Lung (tissue), 12 donors: ENCODE measurements around the gene XYLT1. TPM values are rescaled to one million over a fixed set of nuclear protein-coding genes. Genes with fewer than 3 reads are reported as not detected.

ENCODE experiments used
- ATAC-seq: fragments of 200-7000 bp; cut with Tn5 transposase; one replicate; pipeline ENCODE4 v1.9.1; 2020; ENCODE audit warnings: moderate number of reproducible peaks; ENCODE audit not compliant: insufficient read depth, low FRiP score
- DNase-seq, 3 donors: peaks; one replicate each; pipeline ENCODE4 v3.0.0-alpha.2; 2013 to 2017
- H3K27ac ChIP-seq, 2 donors: one replicate each; pipeline ENCODE4 v1.5.1; 2013; ENCODE audit warnings: mild to moderate bottlenecking in 2 of 2, moderate library complexity in 2 of 2, control low read depth in 1 of 2, inconsistent platforms in 1 of 2, low read depth in 1 of 2, low read length in 1 of 2
- H3K27me3 ChIP-seq, 3 donors: one replicate each; pipeline ENCODE4 v1.5.1; 2013; ENCODE audit warnings: low read length in 2 of 3; ENCODE audit not compliant: control insufficient read depth in 3 of 3, insufficient read depth in 3 of 3
- H3K36me3 ChIP-seq, 4 donors: one replicate each; pipeline ENCODE4 v1.5.1; 2013; ENCODE audit warnings: low read length in 4 of 4, mild to moderate bottlenecking in 1 of 4, moderate library complexity in 1 of 4; ENCODE audit not compliant: control insufficient read depth in 4 of 4, insufficient read depth in 4 of 4
- H3K4me1 ChIP-seq, 5 donors: one replicate each; pipeline ENCODE4 v1.5.1; 2013; ENCODE audit warnings: low read length in 5 of 5, mild to moderate bottlenecking in 2 of 5, moderate library complexity in 1 of 5; ENCODE audit not compliant: control insufficient read depth in 5 of 5, insufficient read depth in 5 of 5
- H3K4me3 ChIP-seq: one replicate; pipeline ENCODE4 v1.5.1; 2013; ENCODE audit warnings: mild to moderate bottlenecking, control low read depth, moderate library complexity
- H3K9ac ChIP-seq, 2 donors: one replicate each; pipeline ENCODE4 v1.5.1; 2013; ENCODE audit warnings: low read length in 2 of 2, control low read depth in 1 of 2; ENCODE audit not compliant: insufficient read depth in 1 of 2
- H3K9me3 ChIP-seq, 4 donors: one replicate each; pipeline ENCODE4 v1.5.1; 2013; ENCODE audit warnings: low read length in 3 of 4, mild to moderate bottlenecking in 1 of 4, moderate library complexity in 1 of 4; ENCODE audit not compliant: control insufficient read depth in 4 of 4, insufficient read depth in 3 of 4
- WGBS, 2 donors: extraction: QIAGEN DNeasy Blood & Tissue Kit; methylation state at CpG; one replicate each; pipeline ENCODE4 v1.1.7; 2013; 5-methylcytosine and 5-hydroxymethylcytosine counted together
- polyA plus RNA-seq, 2 donors: library from polyadenylated mRNA; stranded (reverse); fragments of 200-250 nt; gene quantifications; one replicate each; pipeline ENCODE4 v1.2.1, GENCODE V29; 2013
- total RNA-seq, 2 donors: library from RNA; depleted of rRNA in 1 of 2; stranded (reverse); fragments of >200 nt in 1 of 2; gene quantifications; one replicate each; pipeline ENCODE4 v1.2.1, GENCODE V29; 2014 to 2021
- TF ChIP-seq, protein P1 (sequence below): IDR thresholded peaks from 2 replicates; pipeline ENCODE4 v1.5.1; 2012; ENCODE audit warnings: mild to moderate bottlenecking; ENCODE audit errors: control extremely low read depth, extremely low read depth
- donor health status: control.
- donor health status: control.
- donor health status: Bipolar disorder and iron deficiency.
- donor health status: healthy.
- donor health status: DM: yes; HTN: yes; CAD: no.

The XYLT1 gene
- total and polyA plus RNA-seq, 4 donors = 1.4 to 11.5 (median 6.9) TPM

DNA sequence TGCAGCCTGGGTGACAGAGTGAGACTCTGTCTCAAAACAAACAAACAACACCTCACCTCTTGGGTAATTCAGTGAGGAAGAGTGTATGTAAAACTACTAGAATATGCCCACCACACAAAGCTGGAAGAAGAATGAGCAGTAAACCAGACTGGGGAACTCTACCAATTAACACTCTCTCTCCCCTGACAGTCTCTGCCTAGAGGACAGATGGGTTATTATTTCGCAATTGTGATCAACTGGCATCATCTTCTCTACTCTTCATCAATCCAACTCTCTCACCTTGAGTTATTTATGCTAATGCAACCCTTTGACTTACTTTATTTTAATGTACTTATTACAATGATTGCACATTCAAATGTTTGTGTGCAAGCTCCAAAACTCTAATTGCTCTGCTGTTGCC lies 205.6 kb downstream of the XYLT1 start:
- Histone ChIP-seq H3K9me3 (no peaks in the 10 kb centered on the region), H3K4me1 (peaks cover 0 to under 1% (median 0%) of the 10 kb centered on the region in 5 donors), H3K27ac (no peak overlapping the region), H3K27me3 (no peaks in the 10 kb centered on the region), H3K9ac (no peak overlapping the region), H3K4me3 (no peak overlapping the region), H3K36me3 (no peaks in the 10 kb centered on the region)
- WGBS, 2 donors = 92 to 96% methylated on average over 1 of the region's 1 CpG
- DNase-seq (no peak), ATAC-seq (no peak)
- TF ChIP-seq, protein P1, sequence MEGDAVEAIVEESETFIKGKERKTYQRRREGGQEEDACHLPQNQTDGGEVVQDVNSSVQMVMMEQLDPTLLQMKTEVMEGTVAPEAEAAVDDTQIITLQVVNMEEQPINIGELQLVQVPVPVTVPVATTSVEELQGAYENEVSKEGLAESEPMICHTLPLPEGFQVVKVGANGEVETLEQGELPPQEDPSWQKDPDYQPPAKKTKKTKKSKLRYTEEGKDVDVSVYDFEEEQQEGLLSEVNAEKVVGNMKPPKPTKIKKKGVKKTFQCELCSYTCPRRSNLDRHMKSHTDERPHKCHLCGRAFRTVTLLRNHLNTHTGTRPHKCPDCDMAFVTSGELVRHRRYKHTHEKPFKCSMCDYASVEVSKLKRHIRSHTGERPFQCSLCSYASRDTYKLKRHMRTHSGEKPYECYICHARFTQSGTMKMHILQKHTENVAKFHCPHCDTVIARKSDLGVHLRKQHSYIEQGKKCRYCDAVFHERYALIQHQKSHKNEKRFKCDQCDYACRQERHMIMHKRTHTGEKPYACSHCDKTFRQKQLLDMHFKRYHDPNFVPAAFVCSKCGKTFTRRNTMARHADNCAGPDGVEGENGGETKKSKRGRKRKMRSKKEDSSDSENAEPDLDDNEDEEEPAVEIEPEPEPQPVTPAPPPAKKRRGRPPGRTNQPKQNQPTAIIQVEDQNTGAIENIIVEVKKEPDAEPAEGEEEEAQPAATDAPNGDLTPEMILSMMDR = no peak

DNA sequence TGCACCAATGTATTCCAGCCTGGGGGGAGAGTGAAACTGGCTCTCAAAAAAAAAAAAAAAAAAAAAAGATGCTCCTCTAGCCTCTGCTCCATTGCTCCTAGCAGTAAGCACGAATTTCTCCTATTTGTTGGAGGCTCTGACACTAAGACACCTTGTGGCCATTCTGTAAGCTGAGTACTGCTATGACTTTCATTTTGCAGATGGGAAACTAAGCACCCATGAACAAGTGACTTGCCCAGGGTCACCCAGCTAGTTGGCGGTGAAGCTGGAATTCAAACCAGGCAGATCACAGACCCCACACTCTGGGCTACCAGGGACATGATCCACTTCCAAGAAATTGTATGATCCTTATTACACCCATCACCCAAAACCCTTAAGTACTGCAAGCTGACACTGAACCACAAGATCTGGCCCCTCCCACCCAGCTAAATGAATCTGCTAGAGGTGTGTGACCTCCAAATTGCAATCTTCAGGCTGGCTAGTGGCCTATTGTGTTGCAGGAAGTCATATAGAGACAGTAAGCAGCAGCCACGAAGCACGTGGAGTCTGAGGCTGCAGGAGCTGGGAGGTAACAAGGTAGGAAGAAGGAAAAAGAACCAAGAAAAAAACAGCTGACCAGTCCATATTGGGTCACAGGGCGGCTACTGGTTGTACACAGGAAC lies 209.4 kb downstream of the XYLT1 start:
- TF ChIP-seq, protein P1 = no peak
- Histone ChIP-seq H3K4me1 (peaks cover 0 to 2% (median 0%) of the 10 kb centered on the region in 5 donors), H3K9me3 (peaks cover 0 to 1% (median 0%) of the 10 kb centered on the region in 4 donors), H3K9ac (no peak overlapping the region), H3K27ac (no peak overlapping the region), H3K36me3 (no peaks in the 10 kb centered on the region), H3K27me3 (no peaks in the 10 kb centered on the region), H3K4me3 (no peak overlapping the region)
- ATAC-seq (no peak), DNase-seq (no peak)
- 70 to 76% methylated on average over 5 of the region's 5 CpGs for WGBS, 2 donors

DNA sequence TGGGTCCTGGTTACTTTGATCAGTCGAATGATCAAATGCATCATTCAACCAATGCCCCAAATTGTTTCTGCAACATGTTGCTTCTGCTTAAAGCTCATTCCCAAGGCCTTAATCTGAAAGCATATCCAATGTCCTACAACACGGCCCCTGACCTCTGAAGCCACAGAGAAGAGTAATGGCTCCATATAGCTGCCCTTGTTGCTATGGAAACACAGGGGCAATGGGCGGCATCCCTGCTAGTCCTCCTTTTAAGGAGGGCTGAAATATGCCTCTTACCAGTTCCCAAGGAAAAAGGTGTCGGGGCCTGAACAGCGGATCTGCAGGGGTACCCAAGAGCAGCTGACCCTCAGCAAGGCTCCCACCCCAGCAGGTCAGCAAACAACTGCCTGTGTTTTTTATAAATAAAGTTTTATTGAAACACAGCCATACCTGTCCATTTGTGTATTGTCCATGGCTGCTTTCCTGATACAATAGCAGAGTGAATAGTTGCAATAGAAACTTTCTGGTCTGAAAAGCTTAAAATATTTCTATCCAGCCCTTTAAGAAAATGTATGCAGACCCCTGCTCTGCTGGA lies 210.4 kb downstream of the XYLT1 start:
- DNase-seq (no peak), ATAC-seq (no peak)
- TF ChIP-seq, protein P1 = no peak
- no peaks in the 10 kb centered on the region for H3K27me3 ChIP-seq
- no peak overlapping the region for H3K4me3 ChIP-seq
- peaks cover 0 to 1% (median 0%) of the 10 kb centered on the region in 4 donors for H3K9me3 ChIP-seq
- H3K36me3 ChIP-seq = no peaks in the 10 kb centered on the region
- no peak overlapping the region for H3K9ac ChIP-seq
- 83 to 94% methylated on average over 5 of the region's 5 CpGs for WGBS, 2 donors
- no peak overlapping the region for H3K27ac ChIP-seq
- peaks cover 0 to 2% (median 0%) of the 10 kb centered on the region in 5 donors for H3K4me1 ChIP-seq
